Trophoblast cell (in vitro differentiated cells and primary cell): ENCODE data around the gene STX17.
"Not testable (repeated sequence)": the region's sequence is repeated elsewhere in the genome, so short reads cannot be mapped to it uniquely, and the experiment has no call there.

Experiments used
- DNase-seq, 2 donors: peaks; one replicate each; pipeline ENCODE4 v3.0.0-alpha.2; 2016
- H2AFZ ChIP-seq: 2 replicates; pipeline ENCODE4 v1.6.1; 2013; ENCODE audit warnings: low read length, moderate library complexity, mild to moderate bottlenecking; ENCODE audit not compliant: insufficient read depth, poor library complexity
- H2AK5ac ChIP-seq: 2 replicates; pipeline ENCODE4 v1.6.1; 2013; ENCODE audit warnings: mild to moderate bottlenecking, low read length
- H2BK120ac ChIP-seq: 2 replicates; pipeline ENCODE4 v1.6.1; 2013; ENCODE audit warnings: low read length, mild to moderate bottlenecking, moderate library complexity; ENCODE audit not compliant: insufficient read depth, poor library complexity
- H2BK12ac ChIP-seq: 2 replicates; pipeline ENCODE4 v1.6.1; 2013; ENCODE audit warnings: mild to moderate bottlenecking, low read length, moderate library complexity
- H2BK5ac ChIP-seq: 2 replicates; pipeline ENCODE4 v1.6.1; 2013; ENCODE audit warnings: low read length, low read depth, moderate library complexity, mild to moderate bottlenecking; ENCODE audit not compliant: poor library complexity
- H3K14ac ChIP-seq: 2 replicates; pipeline ENCODE4 v1.6.1; 2013; ENCODE audit warnings: mild to moderate bottlenecking, low read length
- H3K18ac ChIP-seq: 2 replicates; pipeline ENCODE4 v1.6.1; 2013; ENCODE audit warnings: mild to moderate bottlenecking, low read length
- H3K23ac ChIP-seq: 2 replicates; pipeline ENCODE4 v1.6.1; 2013; ENCODE audit warnings: low read length
- H3K27ac ChIP-seq: 2 replicates; pipeline ENCODE4 v1.5.1; 2013; ENCODE audit warnings: low read depth, mild to moderate bottlenecking, inconsistent platforms, low read length, moderate library complexity
- H3K27me3 ChIP-seq: 2 replicates; pipeline ENCODE4 v1.6.1; 2013; ENCODE audit warnings: inconsistent platforms, mild to moderate bottlenecking, low read length, moderate library complexity; ENCODE audit not compliant: insufficient read depth
- H3K36me3 ChIP-seq, 2 experiments: 1 replicate in 1 of 2; 2 replicates in 1 of 2; pipeline ENCODE4 v1.6.1; 2013; ENCODE audit warnings: low read length in 2 of 2, mild to moderate bottlenecking in 2 of 2, moderate library complexity in 1 of 2; ENCODE audit not compliant: insufficient read depth in 2 of 2, control insufficient read depth in 1 of 2
- H3K4ac ChIP-seq: 2 replicates; pipeline ENCODE4 v1.6.1; 2013; ENCODE audit warnings: low read depth, mild to moderate bottlenecking, low read length, moderate library complexity
- H3K4me1 ChIP-seq, 2 experiments: 1 replicate in 1 of 2; 2 replicates in 1 of 2; pipeline ENCODE4 v1.6.1; 2013; ENCODE audit warnings: low read length in 2 of 2, mild to moderate bottlenecking in 2 of 2, moderate library complexity in 1 of 2; ENCODE audit not compliant: insufficient read depth in 2 of 2, control insufficient read depth in 1 of 2
- H3K4me2 ChIP-seq: 2 replicates; pipeline ENCODE4 v1.6.1; 2013; ENCODE audit warnings: inconsistent platforms, mild to moderate bottlenecking, low read length, moderate library complexity
- H3K4me3 ChIP-seq: 2 replicates; pipeline ENCODE4 v1.5.1; 2013; ENCODE audit warnings: mild to moderate bottlenecking, low read depth, low read length, inconsistent platforms
- H3K79me1 ChIP-seq: one replicate; pipeline ENCODE4 v1.6.1; 2013; ENCODE audit warnings: low read length
- H3K79me2 ChIP-seq: 2 replicates; pipeline ENCODE4 v1.6.1; 2013; ENCODE audit warnings: low read length, mild to moderate bottlenecking; ENCODE audit not compliant: control insufficient read depth, insufficient read depth, poor library complexity
- H3K9ac ChIP-seq: 2 replicates; pipeline ENCODE4 v1.6.1; 2013; ENCODE audit warnings: mild to moderate bottlenecking, low read length
- H3K9me3 ChIP-seq: 2 replicates; pipeline ENCODE4 v1.6.1; 2013; ENCODE audit warnings: low read depth, mild to moderate bottlenecking, control low read depth, inconsistent platforms, low read length; ENCODE audit not compliant: insufficient read depth
- H4K12ac ChIP-seq: 2 replicates; pipeline ENCODE4 v1.6.1; 2013; ENCODE audit warnings: low read depth, mild to moderate bottlenecking, low read length, moderate library complexity
- H4K8ac ChIP-seq: 2 replicates; pipeline ENCODE4 v1.6.1; 2013; ENCODE audit warnings: low read depth, mild to moderate bottlenecking, low read length, moderate library complexity
- H4K91ac ChIP-seq: one replicate; pipeline ENCODE4 v1.6.1; 2013; ENCODE audit warnings: low read depth, mild to moderate bottlenecking, low read length, moderate library complexity
- WGBS: extraction: QIAGEN DNeasy Blood & Tissue Kit; methylation state at CpG from one replicate; pipeline ENCODE4 v1.1.7; 2013; ENCODE audit warnings: missing lambda C conversion rate; ENCODE audit not compliant: insufficient read length, insufficient coverage; ENCODE audit errors: extremely low coverage; 5-methylcytosine and 5-hydroxymethylcytosine counted together

STX17 gene

DNA sequence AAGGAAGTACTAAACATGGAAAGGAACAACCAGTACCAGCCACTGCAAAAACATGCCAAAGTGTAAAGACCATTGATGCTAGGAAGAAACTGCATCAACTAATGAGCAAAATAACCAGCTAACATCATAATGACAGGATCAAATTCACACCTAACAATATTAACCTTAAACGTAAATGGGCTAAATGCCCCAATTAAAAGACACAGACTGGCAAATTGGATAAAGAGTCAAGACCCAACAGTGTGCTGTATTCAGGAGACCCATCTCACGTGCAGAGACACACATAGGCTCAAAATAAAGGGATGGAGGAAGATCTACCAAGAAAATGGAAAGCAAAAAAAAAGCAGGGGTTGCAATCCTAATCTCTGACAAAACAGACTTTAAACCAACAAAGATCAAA, 84.1 kb downstream of the STX17 start:
- H3K79me2 ChIP-seq, H3K9ac ChIP-seq, H3K79me1 ChIP-seq, H3K4me3 ChIP-seq, H2BK120ac ChIP-seq, DNase-seq, H3K4ac ChIP-seq, H4K8ac ChIP-seq, H4K12ac ChIP-seq, H3K4me2 ChIP-seq, H3K27ac ChIP-seq, H3K9me3 ChIP-seq, H3K36me3 ChIP-seq, H3K18ac ChIP-seq, H3K23ac ChIP-seq, H4K91ac ChIP-seq, H3K14ac ChIP-seq, H3K4me1 ChIP-seq, H3K27me3 ChIP-seq, H2BK5ac ChIP-seq, H2BK12ac ChIP-seq, H2AK5ac ChIP-seq, H2AFZ ChIP-seq: not testable (repeated sequence)
- WGBS, result no CpG with 5 or more reads among the region's 2 CpGs

DNA sequence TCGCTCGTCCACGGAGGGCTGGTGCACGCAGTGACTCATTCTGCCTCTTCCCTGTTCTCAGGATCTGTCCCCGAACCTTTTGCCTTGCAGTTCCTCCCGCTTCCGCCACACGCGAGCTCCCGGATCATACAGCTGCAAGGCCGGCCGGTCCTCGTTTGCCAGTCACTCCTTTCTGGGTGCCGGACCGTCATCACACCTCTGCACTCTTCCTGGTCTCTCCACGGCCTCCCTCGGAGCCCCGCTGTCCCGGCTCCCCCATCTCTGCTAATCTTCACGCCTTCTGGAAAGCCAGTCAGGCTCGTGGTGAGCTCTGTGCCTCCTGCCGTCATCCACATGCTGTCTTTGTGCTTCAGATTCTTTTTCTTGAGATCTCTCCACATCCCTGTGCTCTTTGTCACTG, 91.8 kb downstream of the STX17 start:
- no peaks in the 10 kb centered on the region for H3K79me1 ChIP-seq
- no peak overlapping the region for H3K4me2 ChIP-seq
- no peak overlapping the region for H2BK12ac ChIP-seq
- H3K4me3 ChIP-seq, result no peak overlapping the region
- H4K8ac ChIP-seq, result no peak overlapping the region
- WGBS, result no CpG with 5 or more reads among the region's 22 CpGs
- no peaks in the 10 kb centered on the region for H3K27me3 ChIP-seq
- H2BK120ac ChIP-seq, result no peak overlapping the region
- H2AFZ ChIP-seq, result no peak overlapping the region
- peaks cover under 1% of the 10 kb centered on the region for H3K9me3 ChIP-seq
- no peak overlapping the region for H3K14ac ChIP-seq
- H3K27ac ChIP-seq, result no peak overlapping the region
- H4K91ac ChIP-seq, result no peak overlapping the region
- no peaks in the 10 kb centered on the region for H3K4me1 ChIP-seq
- H3K36me3 ChIP-seq, result peaks cover under 1% of the 10 kb centered on the region in 2 experiments
- no peak overlapping the region for H3K18ac ChIP-seq
- H2AK5ac ChIP-seq, result no peak overlapping the region
- no peak for DNase-seq
- no peak overlapping the region for H3K23ac ChIP-seq
- H2BK5ac ChIP-seq, result no peak overlapping the region
- no peaks in the 10 kb centered on the region for H3K79me2 ChIP-seq
- no peak overlapping the region for H4K12ac ChIP-seq
- H3K9ac ChIP-seq, result no peak overlapping the region
- H3K4ac ChIP-seq, result no peak overlapping the region

DNA sequence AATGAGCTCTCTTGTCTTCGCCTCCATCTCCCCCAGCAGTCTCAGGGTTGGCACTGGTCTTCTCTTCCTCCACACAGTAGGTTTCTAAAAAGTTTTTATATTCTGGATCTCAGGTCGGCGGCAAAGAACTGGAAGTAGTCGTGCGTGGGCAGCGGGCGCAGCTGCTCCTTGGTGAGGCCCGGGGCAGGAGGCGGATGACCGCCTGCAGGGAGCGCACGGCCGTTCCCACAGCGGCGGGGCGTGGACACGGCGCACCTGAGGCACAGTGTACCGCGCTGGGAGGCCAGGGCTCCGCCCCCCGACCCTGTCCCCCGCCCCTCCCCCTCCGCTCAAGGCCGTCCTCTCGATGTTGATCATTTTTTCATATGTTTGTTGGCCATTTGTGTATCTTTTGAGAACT, 92.4 kb downstream of the STX17 start:
- no peaks in the 10 kb centered on the region for H3K4me1 ChIP-seq
- no CpG with 5 or more reads among the region's 26 CpGs for WGBS

DNA sequence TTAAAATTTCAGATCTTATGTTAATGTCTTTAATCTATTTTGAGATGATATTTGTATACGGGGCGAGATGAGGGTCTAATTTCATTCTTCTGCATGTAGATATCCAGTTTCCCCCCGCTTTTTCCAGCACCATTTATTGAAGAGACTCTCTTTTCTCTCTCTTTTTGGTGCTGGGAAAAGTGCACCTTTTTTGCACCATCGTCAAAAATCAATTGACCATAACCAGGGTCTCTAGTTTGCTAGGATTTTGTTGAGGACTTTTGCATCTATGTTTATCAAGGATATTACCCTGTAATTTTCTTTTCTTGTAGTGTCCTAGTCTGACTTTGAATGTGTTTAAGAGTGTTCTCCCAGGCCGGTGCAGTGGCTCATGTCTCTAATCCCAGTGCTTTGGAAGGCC, 93.3 kb downstream of the STX17 start:
- Histone ChIP-seq H3K4me3 (no peak overlapping the region), H2BK5ac (no peak overlapping the region), H2AK5ac (no peak overlapping the region), H3K18ac (no peak overlapping the region), H4K91ac (no peak overlapping the region), H3K4me1 (no peaks in the 10 kb centered on the region), H3K79me1 (no peaks in the 10 kb centered on the region), H3K4ac (no peak overlapping the region), H3K36me3 (peaks cover 11% of the 10 kb centered on the region in 2 experiments), H2AFZ (no peak overlapping the region), H3K9ac (no peak overlapping the region), H3K23ac (no peak overlapping the region), H3K9me3 (peaks cover 3% of the 10 kb centered on the region), H3K27me3 (no peaks in the 10 kb centered on the region), H2BK12ac (no peak overlapping the region), H4K8ac (no peak overlapping the region), H3K14ac (no peak overlapping the region), H3K4me2 (no peak overlapping the region), H4K12ac (no peak overlapping the region), H2BK120ac (no peak overlapping the region), H3K79me2 (no peaks in the 10 kb centered on the region), H3K27ac (no peak overlapping the region)
- no peak for DNase-seq
- WGBS, result no CpG with 5 or more reads among the region's 5 CpGs

More for the DNA sequence above, 92.4 kb downstream of the STX17 start:
- no peak overlapping the region for H4K8ac ChIP-seq
- no peak overlapping the region for H2BK5ac ChIP-seq
- H3K4me2 ChIP-seq, result no peak overlapping the region
- H3K79me2 ChIP-seq, result no peaks in the 10 kb centered on the region
- no peak overlapping the region for H2BK12ac ChIP-seq
- H2AK5ac ChIP-seq, result no peak overlapping the region
- H3K18ac ChIP-seq, result no peak overlapping the region
- H3K4ac ChIP-seq, result no peak overlapping the region
- H3K23ac ChIP-seq, result no peak overlapping the region
- H3K27me3 ChIP-seq, result no peaks in the 10 kb centered on the region
- no peak overlapping the region for H4K91ac ChIP-seq
- H2BK120ac ChIP-seq, result no peak overlapping the region
- peaks cover 3% of the 10 kb centered on the region for H3K9me3 ChIP-seq
- peaks cover 6% of the 10 kb centered on the region in 2 experiments for H3K36me3 ChIP-seq
- no peak overlapping the region for H2AFZ ChIP-seq
- no peak overlapping the region for H3K4me3 ChIP-seq
- no peaks in the 10 kb centered on the region for H3K79me1 ChIP-seq
- H3K27ac ChIP-seq, result no peak overlapping the region
- H3K9ac ChIP-seq, result no peak overlapping the region
- no peak overlapping the region for H4K12ac ChIP-seq
- no peak overlapping the region for H3K14ac ChIP-seq
- no peak for DNase-seq
